OCI-LY7 (cell line): ENCODE measurements around the gene ARMH2.

Experiments
- CTCF ChIP-seq: fragments of 200-600 bp; sonication (generic); conservative IDR thresholded peaks from 2 replicates; pipeline ENCODE4 v1.5.1; 2014; ENCODE audit warnings: mild to moderate bottlenecking, antibody characterized with exemption, low read length, moderate library complexity, mixed read lengths
- EZH2phosphoT487 ChIP-seq: fragments of 200-600 bp; sonication (generic); IDR thresholded peaks from 2 replicates; pipeline ENCODE4 v1.6.1; 2018; ENCODE audit warnings: low read depth, borderline replicate concordance, mild to moderate bottlenecking, mixed run types, antibody characterized with exemption, low read length, moderate library complexity, mixed read lengths

- TF ChIP-seq CTCF (no peak), EZH2phosphoT487 (no peak)
Measured at GRCh38 chr6:24761193-24761835, 37.4 kb downstream of the ARMH2 start.
